HG02678 (cell line): Measurements from ENCODE around the gene TCOF1.

ENCODE experiments used
- ATAC-seq: cut with Tn5 transposase; IDR thresholded peaks from one replicate; pipeline ENCODE4 v1.9.1; 2021; ENCODE audit warnings: mild to moderate bottlenecking, moderate library complexity; ENCODE audit not compliant: unreplicated experiment

TCOF1 gene

GRCh38 chr5:150349681-150350275, 7.7 kb upstream of the TCOF1 start:
- ATAC-seq: no peak

GRCh38 chr5:150350524-150351344, 6.8 kb upstream of the TCOF1 start:
- peak; percentile 96 for ATAC-seq

- ATAC-seq: no peak
Measured at GRCh38 chr5:150352244-150353031, 5.1 kb upstream of the TCOF1 start.

GRCh38 chr5:150353032-150353675, 4.3 kb upstream of the TCOF1 start:
- ATAC-seq: no peak

GRCh38 chr5:150355791-150356190, 1.7 kb upstream of the TCOF1 start:
- no peak for ATAC-seq

- no peak for ATAC-seq
Measured at GRCh38 chr5:150356575-150357294, 762 bp upstream of the TCOF1 start.

- no peak for ATAC-seq
Measured at GRCh38 chr5:150358261-150359095, 981 bp downstream of the TCOF1 start.

GRCh38 chr5:150361301-150361700, 3.8 kb downstream of the TCOF1 start:
- ATAC-seq: peak; percentile 39

- ATAC-seq: no peak
Measured at GRCh38 chr5:150363185-150363584, 5.7 kb downstream of the TCOF1 start.

- ATAC-seq: no peak
Measured at GRCh38 chr5:150364004-150364403, 6.5 kb downstream of the TCOF1 start.

- no peak for ATAC-seq
Measured at GRCh38 chr5:150368526-150368925, 11.0 kb downstream of the TCOF1 start.

- no peak for ATAC-seq
Measured at GRCh38 chr5:150372639-150373038, 15.1 kb downstream of the TCOF1 start.

GRCh38 chr5:150374651-150375050, 17.2 kb downstream of the TCOF1 start:
- ATAC-seq: no peak

GRCh38 chr5:150376799-150377771, 19.6 kb downstream of the TCOF1 start:
- ATAC-seq: no peak

- no peak for ATAC-seq
Measured at GRCh38 chr5:150377964-150378694, 20.6 kb downstream of the TCOF1 start.

- no peak for ATAC-seq
Measured at GRCh38 chr5:150384701-150385100, 27.2 kb downstream of the TCOF1 start.

GRCh38 chr5:150386024-150386855, 28.7 kb downstream of the TCOF1 start:
- no peak for ATAC-seq
